HT-29 (cell line): Measurements from ENCODE around the gene KCNT2. TPM values are rescaled to one million over a fixed set of nuclear protein-coding genes. Genes with fewer than 3 reads are reported as not detected.
"Not testable (repeated sequence)": the region's sequence is repeated elsewhere in the genome, so short reads cannot be mapped to it uniquely, and the experiment has no call there.

Experiments used
- DNase-seq: peaks from one replicate; pipeline ENCODE4 v3.0.0-alpha.2; 2015; ENCODE audit warnings: low spot score
- total RNA-seq: library from RNA; depleted of rRNA; stranded (reverse); fragments of >200 nt; shearing (Covaris generic); gene quantifications from 2 replicates; pipeline ENCODE4 v1.2.3, GENCODE V29; 2014

The KCNT2 gene
- total RNA-seq, 1 experiment from 2014 or later: not detected

DNA sequence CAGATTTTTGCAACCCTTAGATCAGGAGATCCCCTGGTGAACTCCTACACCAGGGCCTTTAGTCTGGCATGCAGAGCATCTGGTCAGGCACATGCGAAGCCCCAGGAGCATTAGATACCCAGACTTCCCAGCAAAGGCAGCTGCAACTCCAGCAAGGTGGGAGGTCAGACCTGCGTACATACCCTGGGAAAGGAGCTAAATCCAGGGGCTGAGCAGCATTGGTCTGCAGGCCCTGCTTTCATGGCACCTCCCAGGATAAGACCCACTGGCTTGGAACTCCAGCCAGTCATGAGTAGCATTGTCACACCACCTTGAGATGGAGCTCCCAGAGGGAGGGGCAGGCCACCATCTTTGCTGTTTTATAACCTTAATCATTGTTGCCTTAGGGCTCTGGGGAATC, 92.3 kb downstream of the KCNT2 start:
- DNase-seq: no peak

DNA sequence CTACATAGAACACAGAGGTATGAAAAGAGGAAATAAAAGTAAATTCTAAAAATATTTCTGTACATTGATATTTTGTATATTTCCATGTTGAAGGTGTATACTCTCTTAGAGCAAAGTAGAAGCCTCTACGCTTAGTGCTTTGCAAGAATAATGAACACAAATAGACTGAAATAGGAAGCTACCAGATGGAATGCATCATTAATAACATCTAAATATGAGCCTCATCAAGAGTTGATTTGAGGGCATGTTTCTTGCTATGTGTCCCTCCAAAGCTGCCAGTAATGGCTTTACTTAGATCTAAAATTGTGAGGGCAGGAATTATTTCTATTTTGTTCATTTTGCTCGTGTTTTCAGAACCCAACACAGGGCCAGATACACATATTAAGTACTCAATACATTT, 94.4 kb downstream of the KCNT2 start:
- DNase-seq: no peak

- no peak for DNase-seq
Measured at GRCh38 chr1:196510451-196510850, 97.8 kb downstream of the KCNT2 start.

- not testable (repeated sequence) for DNase-seq
Measured at GRCh38 chr1:196504224-196504623, 104.0 kb downstream of the KCNT2 start.

GRCh38 chr1:196502437-196502836, 105.8 kb downstream of the KCNT2 start:
- no peak for DNase-seq

- DNase-seq: no peak
Measured at GRCh38 chr1:196501760-196502428, 106.3 kb downstream of the KCNT2 start.

DNA sequence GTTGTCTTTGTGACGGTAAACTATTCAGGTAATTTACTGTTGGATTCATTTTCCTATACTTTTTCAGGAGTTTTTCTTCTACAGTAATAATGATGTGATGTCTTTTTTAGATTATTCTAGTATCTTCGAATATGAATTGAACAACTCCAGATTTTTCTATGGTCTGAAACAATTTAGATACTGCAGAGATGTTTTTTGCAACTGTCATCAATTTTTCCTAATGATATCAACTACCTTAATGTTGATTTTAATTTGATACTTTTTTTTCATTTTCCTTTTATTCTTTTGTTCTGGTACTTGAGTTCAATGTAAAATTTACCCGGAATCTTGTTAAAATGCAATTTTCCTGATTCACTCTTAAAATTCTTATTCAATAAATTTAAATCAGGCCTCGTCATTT, 110.4 kb downstream of the KCNT2 start:
- DNase-seq: no peak

GRCh38 chr1:196494766-196495165, 113.5 kb downstream of the KCNT2 start:
- no peak for DNase-seq

- DNase-seq: no peak
Measured at GRCh38 chr1:196493881-196494280, 114.4 kb downstream of the KCNT2 start.

GRCh38 chr1:196488579-196488978, 119.7 kb downstream of the KCNT2 start:
- DNase-seq: no peak

DNA sequence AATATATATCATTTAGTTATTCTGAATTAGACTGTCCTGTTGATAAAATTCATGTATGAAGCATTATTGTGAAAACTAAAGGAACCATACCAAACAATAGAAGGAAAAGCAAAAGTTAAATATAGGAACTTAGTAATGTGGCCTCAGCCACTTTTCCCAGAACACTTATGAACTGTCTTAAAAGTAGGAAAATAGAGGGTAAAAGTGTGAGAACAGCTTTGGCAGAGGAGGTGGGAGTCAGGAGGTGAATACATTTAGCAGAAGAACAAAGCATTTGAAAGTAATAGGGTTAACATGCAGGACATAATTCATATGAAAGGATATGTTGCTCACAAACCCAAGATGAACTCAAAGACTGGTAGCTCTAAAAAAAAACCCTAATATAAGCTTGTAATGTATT, 121.9 kb downstream of the KCNT2 start:
- DNase-seq: no peak

GRCh38 chr1:196481616-196482015, 126.6 kb downstream of the KCNT2 start:
- DNase-seq: peak; percentile 13

DNA sequence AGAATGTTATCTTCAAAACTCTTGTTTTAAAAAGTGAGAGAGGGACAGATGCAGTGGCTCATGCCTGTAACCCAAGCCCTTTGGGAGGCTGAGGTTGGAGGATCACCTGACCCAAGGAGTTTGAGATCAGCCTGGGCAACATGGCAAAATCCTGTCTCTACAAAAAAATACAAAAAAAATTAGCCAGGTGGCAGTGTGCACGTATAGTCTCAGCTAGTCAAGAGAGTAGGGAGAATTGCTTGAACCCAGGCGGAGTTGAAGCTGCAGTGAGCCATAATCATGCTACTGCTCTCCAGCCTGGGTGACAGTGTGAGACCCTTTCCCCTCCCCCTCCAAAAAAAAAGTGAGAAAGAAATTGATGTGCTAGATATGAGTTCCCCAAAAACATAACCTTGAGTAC, 131.0 kb downstream of the KCNT2 start:
- no peak for DNase-seq

DNA sequence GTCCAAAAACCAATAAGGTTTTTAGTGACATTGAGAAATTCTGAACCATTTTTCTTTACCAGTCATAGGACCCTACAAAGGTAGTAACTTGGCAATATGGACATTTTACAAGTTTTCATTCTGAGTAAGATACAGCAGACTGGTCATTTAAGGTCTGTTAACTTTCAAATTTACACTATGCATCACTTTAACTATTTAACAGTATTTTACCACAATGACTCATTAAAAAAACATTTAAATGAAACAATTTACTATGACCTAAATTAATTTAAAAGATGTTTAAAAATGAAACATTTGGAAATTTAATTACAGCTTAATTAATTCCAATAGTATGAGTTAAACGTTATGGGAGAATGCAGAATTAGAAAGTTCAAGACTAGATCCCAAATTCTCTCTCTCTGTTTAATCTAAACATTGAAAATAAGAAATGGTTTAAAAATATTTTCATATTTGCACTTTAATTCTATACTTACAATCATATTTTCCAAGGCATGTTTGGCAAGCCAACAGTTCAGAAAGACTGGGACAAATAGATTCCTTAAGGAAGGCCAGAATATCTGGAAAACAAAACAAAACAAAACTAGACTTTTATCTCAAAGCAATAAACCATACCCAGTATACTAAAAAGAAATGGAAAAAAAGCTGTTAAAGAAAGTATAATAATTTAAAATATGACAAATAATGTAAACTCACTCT, 140.9 kb downstream of the KCNT2 start:
- DNase-seq: no peak

DNA sequence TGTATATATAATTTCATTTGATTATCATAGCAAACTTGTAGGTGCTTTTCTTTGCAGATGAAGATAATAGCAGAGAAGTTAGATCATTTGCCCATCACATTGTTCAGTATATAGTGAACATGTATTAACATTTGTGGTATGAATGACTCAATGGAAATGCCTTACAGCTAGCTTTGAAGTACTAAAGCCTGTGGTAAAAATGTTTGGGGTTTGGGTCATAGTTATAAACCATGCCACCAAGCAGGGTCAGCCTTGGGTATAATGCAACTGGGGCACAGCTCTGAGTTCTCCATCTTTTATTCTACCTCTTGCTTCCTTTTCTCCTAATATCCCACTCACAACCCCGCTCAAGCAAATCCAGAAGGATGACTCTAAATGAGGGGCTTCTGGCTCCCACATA, 141.6 kb downstream of the KCNT2 start:
- DNase-seq: no peak

DNA sequence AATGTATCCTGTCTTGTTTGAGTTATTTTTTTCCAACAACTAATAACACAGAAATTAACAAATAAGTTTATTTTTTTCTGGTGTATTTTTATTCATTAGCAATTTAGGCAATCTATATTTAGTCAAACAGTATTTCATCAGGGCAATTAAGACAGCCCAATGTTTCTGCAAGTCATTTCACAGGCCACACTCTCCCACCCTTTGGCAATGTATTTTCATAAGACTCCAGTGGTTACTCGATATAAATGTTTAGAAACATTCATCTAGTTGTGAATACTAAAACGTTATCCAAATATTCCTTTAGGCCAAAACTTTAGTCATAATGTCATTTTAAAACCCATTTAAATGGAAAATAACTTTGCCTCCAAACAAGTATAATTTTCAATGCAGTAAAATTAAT, 142.1 kb downstream of the KCNT2 start:
- no peak for DNase-seq

- no peak for DNase-seq
Measured at GRCh38 chr1:196464480-196464941, 143.7 kb downstream of the KCNT2 start.

- no peak for DNase-seq
Measured at GRCh38 chr1:196462086-196462485, 146.2 kb downstream of the KCNT2 start.

DNA sequence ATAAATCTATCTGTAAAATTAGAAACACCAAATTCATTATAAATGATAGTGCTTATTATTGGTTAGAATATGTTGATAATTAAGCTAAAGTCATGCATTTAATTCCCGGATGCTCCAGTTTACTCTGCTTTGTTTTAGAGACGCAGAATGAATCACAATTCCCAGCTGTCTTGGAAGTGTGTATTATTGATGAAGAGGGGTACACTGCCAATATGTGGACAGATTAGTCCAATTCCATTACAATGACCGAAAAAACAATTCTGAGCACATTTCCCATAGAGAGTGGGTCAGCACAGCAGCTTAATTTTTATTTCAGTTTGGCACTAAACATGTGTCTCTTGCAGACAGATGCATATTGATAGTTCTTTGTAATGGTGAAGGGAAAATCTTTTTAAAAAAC, 146.7 kb downstream of the KCNT2 start:
- no peak for DNase-seq

DNA sequence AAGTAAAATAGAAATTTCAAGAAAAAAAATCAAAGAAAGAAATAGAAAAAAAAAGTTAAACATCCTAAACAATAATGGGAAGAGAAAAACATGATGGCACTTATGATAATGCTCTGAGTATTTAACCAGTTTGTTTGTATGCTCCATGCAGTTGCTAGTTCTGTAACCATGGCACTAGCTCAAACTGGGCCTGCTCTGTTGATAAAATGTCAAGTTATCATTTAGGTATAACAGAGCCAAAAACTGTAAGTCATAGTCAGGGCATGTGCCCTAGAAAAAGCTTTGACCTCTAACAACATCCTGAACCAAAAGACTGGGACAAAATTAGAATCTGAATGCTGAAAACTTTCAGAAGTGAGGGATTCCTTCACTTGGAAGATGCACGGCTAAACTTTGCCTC, 148.9 kb downstream of the KCNT2 start:
- no peak for DNase-seq

DNA sequence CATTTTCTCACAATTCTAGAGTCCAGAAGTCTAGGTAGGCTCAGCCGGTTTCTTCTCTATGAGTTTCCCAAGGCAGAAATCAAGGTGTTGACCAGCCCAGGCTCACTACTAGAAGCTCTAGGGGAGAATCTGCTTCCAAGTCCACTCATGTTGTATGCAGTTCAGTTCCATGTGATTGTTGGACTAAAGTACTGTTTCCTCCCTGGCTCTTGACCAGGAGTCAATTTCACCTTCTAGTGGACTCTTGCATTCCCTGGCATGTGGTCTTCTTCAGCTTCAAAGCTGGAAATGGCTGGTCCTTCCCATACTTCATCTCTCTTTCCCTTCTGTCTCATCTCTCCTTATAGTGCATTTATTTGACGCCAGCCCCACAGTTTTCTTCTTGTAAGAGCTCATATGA, 153.4 kb downstream of the KCNT2 start:
- no peak for DNase-seq

GRCh38 chr1:196451103-196451502, 157.1 kb downstream of the KCNT2 start:
- DNase-seq: no peak
